Measurements from ENCODE around the gene EPN1.

EPN1 gene

DNA sequence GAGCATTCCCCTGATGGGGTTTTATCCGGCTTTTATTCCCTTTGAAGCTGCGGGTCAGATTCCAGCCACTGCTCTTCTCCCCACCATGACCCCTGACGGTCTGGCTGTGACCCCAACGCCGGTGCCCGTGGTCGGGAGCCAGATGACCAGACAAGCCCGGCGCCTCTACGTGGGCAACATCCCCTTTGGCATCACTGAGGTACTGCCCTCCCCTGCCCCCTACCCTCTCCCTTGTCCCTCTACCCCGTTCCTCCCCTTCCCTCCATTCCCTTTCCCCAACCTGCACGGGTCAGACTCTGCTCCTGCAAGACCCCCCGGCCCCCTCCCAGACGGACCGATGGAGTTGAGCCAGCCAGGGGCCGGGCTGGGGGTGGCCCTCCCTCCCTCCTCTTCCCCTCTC is 14.0 kb upstream of the EPN1 start:
- no peak for DNase-seq (ENCODE audit: low read depth in 3 of 3)

DNA sequence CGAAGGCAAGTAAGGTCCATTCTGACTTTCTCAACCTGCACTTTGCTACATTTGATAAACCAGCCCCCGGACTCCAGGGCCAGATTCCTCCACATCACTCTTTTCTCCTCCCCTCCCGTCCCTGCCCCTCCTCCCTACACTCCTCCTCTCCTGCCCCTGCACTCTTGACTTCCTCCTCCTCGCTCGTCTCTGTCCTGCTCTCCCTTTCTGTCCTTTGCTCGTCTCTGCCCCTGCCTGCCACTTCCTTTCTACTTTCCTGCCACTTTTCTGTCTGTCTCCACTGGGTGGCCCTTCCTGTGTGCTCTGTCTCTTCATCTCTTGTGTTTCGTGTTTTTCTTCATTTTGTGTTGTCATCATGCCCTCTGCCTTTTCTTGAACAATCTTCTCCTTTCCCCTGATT is 13.2 kb upstream of the EPN1 start:
- DNase-seq (ENCODE audit: low read depth in 3 of 3): no peak

DNA sequence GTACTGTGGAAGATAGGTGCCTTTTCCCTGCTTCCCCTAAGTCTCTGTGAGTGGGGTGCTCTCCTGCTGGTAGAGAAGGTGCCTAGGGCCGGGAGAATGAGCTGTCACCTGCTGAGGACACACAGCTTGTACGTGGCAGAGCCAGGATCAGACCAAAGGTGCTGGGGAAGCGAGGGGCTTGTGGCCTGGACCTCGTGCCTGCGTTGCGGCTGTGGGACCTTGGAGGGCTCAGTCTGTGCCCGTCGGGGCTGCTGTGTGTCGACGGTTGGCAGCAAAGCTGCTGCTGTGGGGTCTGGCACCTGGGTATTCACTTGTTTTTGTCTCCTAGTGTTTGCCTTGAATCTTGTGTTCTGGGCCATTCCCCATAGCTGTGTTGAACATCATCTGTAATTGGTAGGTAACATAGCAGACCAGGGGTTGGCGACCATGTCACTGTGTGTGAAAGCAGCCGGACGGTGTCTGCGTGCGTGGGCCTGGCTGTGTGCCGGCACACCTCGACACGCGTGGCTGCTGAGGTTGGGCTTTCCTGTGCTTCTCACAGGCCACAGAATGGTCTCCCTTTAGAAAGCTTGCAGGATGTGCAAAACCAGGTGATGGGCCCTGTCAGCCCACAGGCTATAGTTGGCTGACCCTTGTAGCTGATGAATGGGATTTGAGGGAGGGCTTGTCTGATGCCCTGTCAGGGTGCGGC is 11.0 kb upstream of the EPN1 start:
- DNase-seq (ENCODE audit: low read depth in 3 of 3): no peak

DNA sequence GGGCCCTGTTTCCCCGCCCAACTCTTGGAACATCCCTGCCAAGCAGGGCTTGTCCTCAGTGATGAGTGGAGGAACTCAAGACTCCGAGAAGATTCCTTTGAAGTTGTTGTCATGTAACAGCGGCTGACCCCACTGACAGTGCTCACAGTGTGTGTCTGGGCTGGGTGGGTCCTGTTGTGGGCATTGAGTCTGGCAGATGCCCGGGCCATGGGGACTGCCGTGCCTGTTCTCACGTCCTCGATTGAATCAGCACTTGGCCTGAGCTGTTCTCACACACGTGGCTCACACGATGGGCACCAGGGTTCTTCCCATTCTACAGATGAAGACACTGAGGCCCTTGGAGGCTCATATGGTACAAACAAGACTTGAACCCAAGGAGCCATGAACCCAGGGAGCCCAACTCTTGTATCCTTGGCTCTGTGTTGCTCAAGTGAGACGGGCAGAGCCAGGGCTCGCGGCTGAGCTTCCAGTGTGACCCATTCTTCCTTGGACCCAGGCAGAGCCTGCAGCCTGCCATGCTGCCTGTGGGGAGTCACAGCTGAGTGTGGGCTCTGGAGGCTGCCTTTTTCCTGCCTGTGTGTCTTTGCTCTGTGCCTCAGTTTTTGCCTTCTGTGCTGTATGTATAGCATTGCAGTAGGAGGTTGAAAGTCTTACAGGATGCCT is 8.6 kb upstream of the EPN1 start:
- no peak for DNase-seq (ENCODE audit: low read depth in 3 of 3)

DNA sequence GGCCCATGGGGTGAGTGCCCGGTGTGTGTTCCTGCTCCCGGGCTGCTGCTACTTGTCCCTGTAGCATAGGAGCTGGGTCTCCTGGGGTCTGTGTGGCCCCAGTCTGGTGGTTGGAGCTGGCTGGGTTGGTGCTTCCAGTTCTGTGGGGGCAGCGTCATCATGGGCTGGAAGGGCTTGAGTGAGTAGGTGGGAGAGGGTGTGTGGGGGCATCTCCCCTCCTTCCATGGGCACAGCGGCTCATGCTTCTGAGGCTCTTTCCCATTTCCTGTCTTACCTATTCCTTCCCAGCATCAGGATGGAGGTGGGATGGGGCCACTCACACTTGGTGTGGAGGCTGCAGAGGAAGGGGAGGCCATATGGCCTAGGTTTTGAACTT is 8.0 kb upstream of the EPN1 start:
- no peak for DNase-seq (ENCODE audit: low read depth in 3 of 3)

DNA sequence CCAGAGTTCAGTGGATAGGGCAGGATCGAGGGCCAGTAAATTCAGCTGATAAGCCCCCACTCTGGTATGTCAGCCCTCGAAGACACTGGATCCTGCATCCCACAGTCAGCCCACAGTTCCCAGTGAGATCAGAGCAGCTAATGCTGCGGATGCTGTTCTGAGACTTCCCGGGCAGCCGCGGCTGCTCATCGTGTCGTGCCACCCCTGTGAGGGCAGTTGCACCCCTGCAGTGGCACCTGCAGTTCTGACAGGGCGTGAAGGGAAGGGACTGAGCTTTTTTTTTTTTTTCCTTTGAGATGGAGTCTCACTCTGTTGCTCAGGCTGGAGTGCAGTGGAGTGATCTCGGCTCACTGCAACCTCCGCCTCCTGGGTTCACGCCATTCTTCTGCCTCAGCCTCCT is 7.5 kb upstream of the EPN1 start:
- DNase-seq (ENCODE audit: low read depth in 3 of 3): no peak

DNA sequence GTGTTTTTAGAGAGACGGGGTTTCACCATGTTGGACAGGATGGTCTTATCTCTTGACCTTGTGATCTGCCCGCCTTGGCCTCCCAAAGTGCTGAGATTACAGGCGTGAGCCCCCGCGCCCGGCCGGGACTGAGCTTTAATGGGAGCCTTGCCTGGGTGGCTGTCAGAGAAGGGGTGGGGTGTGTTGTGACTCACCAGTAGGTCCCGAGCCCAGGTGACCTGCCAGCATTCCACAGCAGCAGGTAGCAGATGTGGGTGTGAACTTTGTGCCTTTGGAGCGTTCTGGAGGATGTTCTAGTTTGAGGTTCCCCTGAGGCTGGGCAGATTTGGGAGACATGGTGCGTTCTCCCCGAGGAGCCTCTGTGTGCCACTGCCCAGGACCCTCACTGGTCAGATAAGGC is 7.1 kb upstream of the EPN1 start:
- no peak for DNase-seq (ENCODE audit: low read depth in 3 of 3)

DNA sequence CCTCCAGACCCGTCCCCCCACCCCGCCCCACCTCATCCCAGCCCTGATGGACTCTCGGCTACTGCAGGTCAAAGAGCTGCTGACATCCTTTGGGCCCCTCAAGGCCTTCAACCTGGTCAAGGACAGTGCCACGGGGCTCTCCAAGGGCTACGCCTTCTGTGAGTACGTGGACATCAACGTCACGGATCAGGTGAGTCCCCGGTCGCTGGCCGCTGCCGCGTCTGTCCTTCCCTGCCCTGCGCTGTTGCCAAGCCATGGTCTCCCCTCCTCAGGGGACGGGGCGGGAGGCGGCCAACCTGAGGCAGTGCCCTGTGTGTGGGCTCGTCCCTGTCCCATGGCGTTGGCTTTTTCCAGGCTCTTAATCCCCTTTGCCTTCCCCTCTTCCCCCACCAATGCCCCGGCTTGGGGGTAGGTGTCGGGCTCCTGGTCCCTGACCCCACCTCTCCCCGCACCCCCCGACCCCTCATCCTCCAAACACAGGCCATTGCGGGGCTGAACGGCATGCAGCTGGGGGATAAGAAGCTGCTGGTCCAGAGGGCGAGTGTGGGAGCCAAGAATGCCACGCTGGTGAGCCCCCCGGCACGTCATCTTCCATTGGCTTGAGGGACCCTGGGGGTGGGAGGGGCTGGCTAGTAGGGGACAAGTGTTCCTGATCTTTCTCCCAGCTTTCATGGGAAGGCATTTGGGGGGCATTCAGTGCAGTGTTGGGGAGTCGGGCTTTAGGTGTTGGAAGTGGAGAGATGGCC is 6.2 kb upstream of the EPN1 start:
- no peak for DNase-seq (ENCODE audit: low read depth in 3 of 3)

DNA sequence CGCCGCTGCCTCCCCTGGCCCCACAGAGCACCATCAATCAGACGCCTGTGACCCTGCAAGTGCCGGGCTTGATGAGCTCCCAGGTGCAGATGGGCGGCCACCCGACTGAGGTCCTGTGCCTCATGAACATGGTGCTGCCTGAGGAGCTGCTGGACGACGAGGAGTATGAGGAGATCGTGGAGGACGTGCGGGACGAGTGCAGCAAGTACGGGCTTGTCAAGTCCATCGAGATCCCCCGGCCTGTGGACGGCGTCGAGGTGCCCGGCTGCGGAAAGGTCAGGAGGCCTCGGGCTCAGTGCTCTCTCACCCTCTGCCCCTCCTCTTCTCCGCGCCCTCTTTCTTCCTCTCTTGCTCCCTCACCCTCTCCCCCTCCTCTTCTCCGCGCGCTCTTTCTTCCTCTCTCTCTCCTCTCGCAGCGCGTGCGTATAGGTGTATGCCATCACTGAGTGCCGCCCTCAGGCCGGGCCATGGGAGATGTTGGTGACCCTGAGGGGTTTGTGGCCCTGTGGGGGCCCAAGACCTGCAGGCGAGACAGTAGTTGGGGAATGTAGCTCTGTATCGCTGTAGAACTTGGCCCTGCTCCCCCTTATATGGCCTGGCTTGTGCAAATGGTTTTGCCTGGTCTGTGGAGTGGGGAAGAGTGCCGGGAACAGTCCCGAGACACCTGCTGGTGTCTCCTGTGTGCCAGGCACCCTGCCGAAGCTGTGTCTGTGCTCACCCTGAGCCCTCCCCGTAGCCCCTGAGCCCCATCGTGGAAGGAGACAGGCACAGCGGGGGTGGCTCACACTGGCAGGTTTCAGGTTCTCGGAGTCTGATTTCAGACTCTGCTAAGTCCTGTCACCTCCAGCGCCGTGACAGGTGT is 5.4 kb upstream of the EPN1 start:
- DNase-seq (ENCODE audit: low read depth in 3 of 3): no peak

DNA sequence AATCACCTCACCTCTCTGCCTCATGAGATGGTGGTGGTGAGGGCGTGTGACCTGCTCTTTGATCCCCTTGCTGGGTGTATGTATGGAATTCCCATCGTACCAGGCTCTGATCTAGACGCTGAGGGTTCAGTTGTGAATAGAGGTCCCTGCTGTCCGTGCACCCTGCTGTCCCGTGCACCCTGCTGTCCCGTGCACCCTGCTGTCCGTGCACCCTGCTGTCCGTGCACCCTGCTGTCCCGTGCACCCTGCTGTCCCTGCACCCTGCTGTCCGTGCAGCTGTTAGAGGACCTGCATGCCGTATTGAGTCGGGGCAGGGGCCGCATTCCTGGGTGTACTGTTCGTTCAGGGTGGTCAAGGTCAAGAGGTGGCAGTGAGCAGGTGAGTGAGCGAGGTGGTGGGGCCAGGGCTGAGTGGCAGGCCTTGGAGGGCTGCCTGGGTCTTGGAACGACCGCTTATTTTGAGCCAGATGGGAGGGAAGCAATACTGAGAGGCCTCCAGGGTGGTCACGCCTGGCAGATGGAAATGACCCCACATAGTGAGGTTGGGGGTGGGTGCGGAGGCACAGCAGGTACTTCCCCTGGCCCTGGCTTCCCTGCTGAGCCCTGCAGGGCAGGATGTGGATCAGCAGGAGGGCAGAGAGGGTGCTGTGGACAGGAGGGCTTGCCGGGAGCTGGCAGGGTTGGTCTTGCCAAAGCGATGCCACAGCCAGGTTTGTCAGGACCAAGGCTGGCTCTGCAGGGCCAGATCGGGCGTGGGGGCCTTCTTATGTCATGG is 4.6 kb upstream of the EPN1 start:
- DNase-seq (ENCODE audit: low read depth in 3 of 3): no peak

DNA sequence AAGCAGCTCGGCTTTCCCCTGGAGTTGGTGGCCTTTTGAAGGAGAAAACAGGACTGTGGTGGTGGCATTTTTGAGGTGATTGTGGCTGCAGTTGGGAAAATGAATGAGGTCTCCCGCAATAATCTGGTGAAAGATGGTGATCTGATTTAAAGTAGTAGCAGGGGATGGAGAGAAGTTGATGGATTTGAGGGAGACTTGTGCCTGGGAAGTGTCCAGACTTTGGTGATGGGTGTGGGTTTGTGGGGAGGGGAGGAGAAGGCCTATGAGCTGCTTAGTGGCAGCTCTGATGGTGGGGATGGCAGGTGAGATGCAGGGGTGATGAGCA is 4.0 kb upstream of the EPN1 start:
- DNase-seq (ENCODE audit: low read depth in 3 of 3): no peak

DNA sequence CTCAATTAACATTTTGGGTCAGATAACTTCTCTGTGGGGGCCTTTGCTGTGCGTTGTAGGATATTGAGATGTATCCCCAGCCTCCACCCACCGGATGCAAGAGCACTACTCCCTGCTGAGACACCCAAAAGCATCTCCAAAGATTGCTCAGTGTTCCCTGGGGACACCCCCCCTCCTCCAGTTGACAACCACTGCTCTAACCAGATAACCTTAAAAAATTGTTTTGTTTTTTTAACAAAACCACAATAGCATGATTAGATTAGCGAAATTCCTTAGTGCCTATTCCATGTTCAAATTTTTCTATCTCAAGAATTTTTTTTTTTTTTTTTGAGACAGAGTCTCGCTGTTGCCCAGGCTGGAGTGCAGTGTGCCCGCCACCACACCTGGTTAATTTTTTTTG is 2.6 kb upstream of the EPN1 start:
- no peak for DNase-seq (ENCODE audit: low read depth in 3 of 3)

DNA sequence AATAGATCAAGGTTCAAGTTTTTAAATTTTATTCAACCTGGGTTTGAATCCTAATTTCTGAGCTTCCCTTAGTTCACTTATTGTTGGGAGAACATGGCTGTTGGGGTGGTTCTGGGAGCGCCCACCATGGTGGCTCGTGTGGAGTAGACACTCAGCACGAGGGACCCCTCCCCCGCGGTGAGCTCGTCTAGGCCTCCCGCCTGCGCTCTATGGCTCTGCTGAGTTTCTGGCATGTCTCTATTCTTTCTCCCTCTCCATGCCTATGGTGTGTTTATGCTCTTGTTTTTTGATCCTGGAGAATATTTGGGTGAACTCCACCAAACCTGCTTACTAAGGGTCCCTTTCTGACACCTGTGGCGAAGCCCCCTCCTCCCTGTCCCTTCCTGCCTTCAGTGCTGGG is 1.6 kb upstream of the EPN1 start:
- DNase-seq (ENCODE audit: low read depth in 3 of 3): no peak

DNA sequence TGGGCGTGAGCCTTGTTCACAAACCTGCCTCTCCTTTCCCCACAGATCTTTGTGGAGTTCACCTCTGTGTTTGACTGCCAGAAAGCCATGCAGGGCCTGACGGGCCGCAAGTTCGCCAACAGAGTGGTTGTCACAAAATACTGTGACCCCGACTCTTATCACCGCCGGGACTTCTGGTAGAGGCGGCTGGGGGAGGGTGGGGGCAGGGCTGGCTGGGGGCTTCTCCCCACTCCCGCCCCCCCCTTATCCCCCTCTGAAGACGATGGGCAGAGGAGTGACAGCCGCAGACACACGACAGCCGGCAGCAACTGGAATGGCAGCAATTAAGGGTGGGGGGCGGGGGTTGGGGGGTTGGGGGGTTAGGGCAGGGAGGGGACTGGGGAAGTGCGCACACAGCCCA is 1.1 kb upstream of the EPN1 start:
- no peak for DNase-seq (ENCODE audit: low read depth in 3 of 3)

DNA sequence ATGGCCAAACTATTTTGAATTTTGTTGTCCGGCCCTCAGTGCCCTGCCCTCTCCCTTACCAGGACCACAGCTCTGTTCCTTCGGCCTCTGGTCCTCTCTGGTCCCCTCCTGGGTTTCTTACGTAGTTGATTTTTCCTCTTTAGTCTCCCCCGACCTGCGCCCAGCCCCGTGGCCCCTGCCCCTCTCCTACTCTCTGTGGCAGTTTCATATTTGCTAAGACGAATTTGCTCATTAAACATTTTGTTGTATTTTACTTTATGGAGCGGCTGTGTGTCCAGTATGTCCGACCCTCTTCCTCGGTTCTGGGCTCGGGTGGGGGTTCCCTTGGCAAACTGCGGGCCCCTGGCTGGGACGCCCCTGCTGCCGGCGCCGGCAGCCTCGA is 576 bp upstream of the EPN1 start:
- no peak for DNase-seq (ENCODE audit: low read depth in 3 of 3)

DNA sequence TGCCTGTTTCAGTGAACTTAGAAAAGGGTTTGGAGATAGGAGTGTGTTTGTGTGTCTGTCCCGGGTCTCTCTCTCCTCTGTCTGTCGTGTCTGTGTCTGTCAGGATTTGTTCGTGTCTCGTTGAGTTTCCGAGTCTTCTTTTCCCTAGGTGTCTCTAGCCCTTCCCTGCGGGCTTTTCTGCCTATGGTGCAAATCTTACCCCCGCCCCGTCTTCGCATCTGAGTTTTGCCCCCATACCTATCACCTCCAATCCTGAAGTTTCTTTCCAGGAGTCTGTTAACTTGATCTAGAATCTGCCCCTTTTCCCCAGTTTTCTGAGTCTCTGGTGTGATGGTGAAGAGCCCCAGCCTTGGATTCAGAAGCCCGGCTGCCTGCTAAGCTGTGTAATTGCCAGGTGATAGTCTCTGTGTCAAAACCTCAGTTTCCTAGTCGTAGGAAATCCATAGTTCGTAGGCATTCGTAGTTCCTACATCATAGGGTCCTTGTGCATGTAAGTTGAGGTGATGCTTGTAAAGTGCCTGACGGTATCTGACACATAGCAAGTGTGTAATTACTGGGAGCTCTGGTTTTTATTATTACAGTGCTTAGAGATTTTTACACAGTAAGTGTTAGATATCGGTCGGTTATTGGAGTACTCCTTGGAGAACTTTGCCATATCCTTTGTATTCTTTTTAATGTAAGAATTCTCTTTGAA is 782 bp downstream of the EPN1 start:
- DNase-seq (ENCODE audit: low read depth in 3 of 3): no peak

DNA sequence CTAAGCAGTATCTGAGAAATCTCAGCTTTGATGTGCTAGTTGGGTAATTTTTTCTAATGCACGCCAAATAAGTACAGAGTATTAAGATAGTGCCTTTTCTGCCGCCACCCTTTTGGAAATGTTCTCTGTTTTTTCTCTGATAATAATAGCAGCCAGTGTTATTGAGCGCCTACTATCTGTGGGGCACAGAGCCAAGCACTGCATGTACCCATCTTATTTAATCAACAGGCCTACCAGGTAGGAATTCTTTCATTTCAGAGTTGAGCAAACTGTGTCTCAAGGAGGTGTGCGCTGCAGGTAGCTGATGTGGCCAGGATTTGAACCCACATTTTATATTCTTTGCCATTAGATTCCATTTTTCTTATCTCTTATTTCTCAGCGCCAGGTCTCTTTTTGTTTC is 1.4 kb downstream of the EPN1 start:
- DNase-seq (ENCODE audit: low read depth in 3 of 3): no peak

DNA sequence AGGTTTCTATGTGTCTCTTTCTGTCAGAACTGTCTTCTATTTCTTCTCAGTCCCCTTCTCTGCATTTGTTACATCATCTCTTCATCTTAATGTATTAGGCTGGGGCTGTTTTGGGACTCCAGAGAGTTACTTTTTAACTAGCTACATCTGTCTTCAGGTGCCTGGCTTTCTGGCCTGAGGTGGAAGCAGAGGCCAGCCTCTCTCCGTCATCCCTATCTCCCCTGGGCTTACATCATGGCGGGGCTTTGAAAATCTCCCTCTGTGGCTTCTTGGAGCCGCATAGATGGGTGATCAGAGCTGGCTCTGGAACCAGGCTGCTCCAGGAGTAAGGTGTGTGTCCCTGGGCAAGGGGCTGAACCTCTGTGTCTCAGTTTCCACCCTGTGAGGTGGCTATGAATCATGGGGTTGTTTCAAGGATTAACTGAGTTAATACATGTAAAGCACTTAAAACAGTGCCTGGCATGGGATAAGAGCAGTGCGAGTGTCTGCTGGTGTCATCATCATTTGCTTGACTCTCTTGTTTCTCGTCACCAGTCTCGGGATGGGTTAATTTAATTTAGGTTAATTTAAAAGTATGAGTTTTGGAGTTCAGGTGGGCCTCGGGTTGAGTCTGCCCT is 2.0 kb downstream of the EPN1 start:
- DNase-seq (ENCODE audit: low read depth in 3 of 3): no peak

DNA sequence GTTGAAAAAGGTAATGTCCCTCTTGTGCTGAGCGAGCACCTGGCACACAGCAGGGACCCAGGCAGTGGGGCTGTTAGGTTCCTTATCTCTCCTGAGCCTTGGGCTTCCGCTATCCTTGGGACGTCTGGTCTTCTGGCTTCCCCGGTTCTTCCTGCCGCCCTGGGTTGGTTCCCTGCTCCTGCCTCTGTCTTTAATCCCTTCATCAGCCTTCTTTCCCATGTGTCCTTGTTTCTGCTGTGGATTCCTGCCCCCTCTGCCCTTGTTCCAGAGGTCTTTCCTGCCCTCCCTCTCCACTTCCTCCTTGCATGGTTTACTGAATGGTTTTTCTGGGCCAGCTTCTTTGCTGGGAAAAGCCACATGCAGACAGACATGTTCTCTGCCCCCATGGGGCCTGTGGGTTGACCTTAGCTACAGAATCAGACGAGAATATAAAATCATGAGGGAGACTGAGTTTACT is 2.6 kb downstream of the EPN1 start:
- no peak for DNase-seq (ENCODE audit: low read depth in 3 of 3)

DNA sequence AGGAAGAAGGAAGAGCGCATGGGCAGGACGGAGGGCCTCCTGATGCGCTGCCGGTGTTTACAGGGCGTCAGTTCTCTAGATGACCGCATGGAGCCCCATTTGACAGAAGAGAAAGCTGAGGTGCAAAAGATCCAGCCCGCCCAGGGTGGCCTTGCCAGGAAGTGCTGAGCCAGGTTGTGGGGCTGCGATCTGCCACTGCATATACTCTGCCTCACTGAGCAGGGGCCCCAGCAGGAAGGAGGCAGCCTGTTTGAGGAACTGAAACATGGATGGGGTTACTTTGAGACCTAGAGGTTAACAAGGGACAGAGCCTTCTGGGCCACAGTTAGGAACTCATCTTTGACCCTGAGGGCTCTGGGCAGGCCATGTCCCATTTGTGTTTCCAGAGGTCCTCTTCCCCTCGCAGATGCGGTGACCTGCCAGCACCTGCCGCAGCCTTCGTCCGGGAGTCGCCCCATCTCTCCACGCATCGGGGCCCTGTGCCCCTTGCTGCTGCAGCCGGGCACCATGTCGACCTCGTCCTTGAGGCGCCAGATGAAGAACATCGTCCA is 3.2 kb downstream of the EPN1 start:
- no peak for DNase-seq (ENCODE audit: low read depth in 3 of 3)
